ENCODE measurements around the gene ABCG2.

ABCG2 gene

GRCh38 chr4:88093874-88094273 lies 64.6 kb downstream of the ABCG2 start:
- Histone ChIP-seq H3K9me3 (ENCODE audit: insufficient read depth, low read depth, low read length) (no peaks in the 10 kb centered on the region), H3K27me3 (ENCODE audit: insufficient read depth, low read length) (no peaks in the 10 kb centered on the region), H3K9ac (ENCODE audit: low read depth, low read length) (no peak overlapping the region), H3K36me3 (ENCODE audit: insufficient read depth, low read depth, low read length) (no peaks in the 10 kb centered on the region), H3K4me1 (ENCODE audit: insufficient read depth, low read length) (peaks cover 4% of the 10 kb centered on the region; the same call in 1 of the 2 replicates), H3K4me3 (ENCODE audit: low read length) (no peak overlapping the region), H3K27ac (ENCODE audit: low read length) (no peak overlapping the region)

DNA sequence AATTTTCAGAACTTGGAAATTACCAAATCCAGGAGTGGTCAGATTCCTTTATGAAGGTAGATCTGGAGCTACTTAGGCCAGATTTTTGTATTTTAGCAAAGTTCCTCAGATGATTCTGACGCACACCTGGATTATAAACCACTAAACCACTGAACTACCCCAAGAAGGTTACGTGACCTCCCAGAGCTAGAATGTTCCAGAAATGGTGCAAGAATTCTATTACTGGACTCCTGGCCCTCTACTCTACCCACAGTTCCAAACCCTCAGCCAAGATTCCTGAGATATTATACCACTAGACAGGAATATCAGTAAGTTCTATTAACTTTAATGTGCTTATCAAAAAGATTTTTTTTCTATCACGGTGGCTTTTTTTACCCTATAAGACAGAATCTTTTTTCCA lies 67.1 kb downstream of the ABCG2 start:
- no peak overlapping the region for H3K27ac ChIP-seq (ENCODE audit: low read length)
- H3K36me3 ChIP-seq (ENCODE audit: insufficient read depth, low read depth, low read length): no peaks in the 10 kb centered on the region
- peaks cover 4% of the 10 kb centered on the region; the same call in 1 of the 2 replicates for H3K4me1 ChIP-seq (ENCODE audit: insufficient read depth, low read length)
- no peaks in the 10 kb centered on the region for H3K27me3 ChIP-seq (ENCODE audit: insufficient read depth, low read length)
- no peak overlapping the region for H3K9ac ChIP-seq (ENCODE audit: low read depth, low read length)
- H3K9me3 ChIP-seq (ENCODE audit: insufficient read depth, low read depth, low read length): no peaks in the 10 kb centered on the region
- no peak overlapping the region for H3K4me3 ChIP-seq (ENCODE audit: low read length)

DNA sequence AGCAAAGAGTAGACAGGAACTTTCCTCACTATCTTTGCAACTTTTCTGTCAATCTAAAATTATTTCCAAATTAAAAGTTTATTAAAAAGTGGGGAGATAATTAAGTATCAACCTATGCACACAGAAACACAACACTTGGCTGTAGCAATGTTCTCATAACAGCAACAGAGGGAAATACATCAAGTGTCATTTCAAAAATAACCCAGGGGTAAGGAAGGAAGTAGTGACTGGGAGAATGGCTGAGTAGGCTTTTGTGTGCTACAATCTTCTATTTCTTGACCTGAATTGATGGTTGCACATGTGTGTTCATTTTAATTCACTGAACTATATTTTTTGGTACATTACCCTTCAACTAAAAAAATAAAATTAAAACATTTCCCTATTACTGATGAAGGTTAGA lies 67.5 kb downstream of the ABCG2 start:
- no peaks in the 10 kb centered on the region for H3K36me3 ChIP-seq (ENCODE audit: insufficient read depth, low read depth, low read length)
- H3K4me3 ChIP-seq (ENCODE audit: low read length): no peak overlapping the region
- no peak overlapping the region for H3K9ac ChIP-seq (ENCODE audit: low read depth, low read length)
- no peaks in the 10 kb centered on the region for H3K27me3 ChIP-seq (ENCODE audit: insufficient read depth, low read length)
- no peaks in the 10 kb centered on the region for H3K9me3 ChIP-seq (ENCODE audit: insufficient read depth, low read depth, low read length)
- H3K4me1 ChIP-seq (ENCODE audit: insufficient read depth, low read length): peaks cover under 1% of the 10 kb centered on the region; the same call in 1 of the 2 replicates
- no peak overlapping the region for H3K27ac ChIP-seq (ENCODE audit: low read length)

GRCh38 chr4:88087004-88087403 lies 71.4 kb downstream of the ABCG2 start:
- no peaks in the 10 kb centered on the region for H3K27me3 ChIP-seq (ENCODE audit: insufficient read depth, low read length)
- no peak overlapping the region for H3K27ac ChIP-seq (ENCODE audit: low read length)
- no peak overlapping the region for H3K9ac ChIP-seq (ENCODE audit: low read depth, low read length)
- H3K4me3 ChIP-seq (ENCODE audit: low read length): no peak overlapping the region
- H3K4me1 ChIP-seq (ENCODE audit: insufficient read depth, low read length): no peaks in the 10 kb centered on the region
- H3K9me3 ChIP-seq (ENCODE audit: insufficient read depth, low read depth, low read length): no peaks in the 10 kb centered on the region
- no peaks in the 10 kb centered on the region for H3K36me3 ChIP-seq (ENCODE audit: insufficient read depth, low read depth, low read length)

DNA sequence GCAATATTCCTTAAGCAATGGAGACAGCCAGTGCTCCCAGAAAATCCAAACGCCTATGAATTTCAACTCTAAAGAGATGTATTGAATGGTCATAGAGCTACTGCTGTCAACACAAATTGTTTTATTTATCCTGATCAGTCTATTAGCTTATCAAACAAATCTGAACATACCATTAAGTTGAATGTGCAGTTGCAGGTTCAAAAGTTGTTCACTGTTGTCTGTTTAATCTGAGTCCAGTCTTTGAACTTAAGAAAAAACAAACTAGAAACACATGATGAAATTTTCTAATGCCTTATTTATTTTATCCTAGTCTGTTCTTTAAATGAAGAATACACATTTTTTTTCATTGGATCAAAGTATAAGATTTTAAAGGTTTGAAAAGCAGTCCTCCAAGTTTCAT lies 77.8 kb downstream of the ABCG2 start:
- H3K36me3 ChIP-seq (ENCODE audit: insufficient read depth, low read depth, low read length): peaks cover 29% of the 10 kb centered on the region
- peaks cover 2% of the 10 kb centered on the region; the same call in 1 of the 2 replicates for H3K4me1 ChIP-seq (ENCODE audit: insufficient read depth, low read length)
- no peaks in the 10 kb centered on the region for H3K27me3 ChIP-seq (ENCODE audit: insufficient read depth, low read length)
- no peak overlapping the region for H3K9ac ChIP-seq (ENCODE audit: low read depth, low read length)
- no peak overlapping the region for H3K27ac ChIP-seq (ENCODE audit: low read length)
- no peak overlapping the region for H3K4me3 ChIP-seq (ENCODE audit: low read length)
- no peaks in the 10 kb centered on the region for H3K9me3 ChIP-seq (ENCODE audit: insufficient read depth, low read depth, low read length)

- H3K36me3 ChIP-seq (ENCODE audit: insufficient read depth, low read depth, low read length): peaks cover 49% of the 10 kb centered on the region
- no peaks in the 10 kb centered on the region for H3K9me3 ChIP-seq (ENCODE audit: insufficient read depth, low read depth, low read length)
- H3K27me3 ChIP-seq (ENCODE audit: insufficient read depth, low read length): no peaks in the 10 kb centered on the region
- peaks cover 2% of the 10 kb centered on the region; the same call in 1 of the 2 replicates for H3K4me1 ChIP-seq (ENCODE audit: insufficient read depth, low read length)
- no peak overlapping the region for H3K4me3 ChIP-seq (ENCODE audit: low read length)
- no peak overlapping the region for H3K9ac ChIP-seq (ENCODE audit: low read depth, low read length)
- H3K27ac ChIP-seq (ENCODE audit: low read length): no peak overlapping the region
Measured at GRCh38 chr4:88078579-88078978, 79.9 kb downstream of the ABCG2 start.

DNA sequence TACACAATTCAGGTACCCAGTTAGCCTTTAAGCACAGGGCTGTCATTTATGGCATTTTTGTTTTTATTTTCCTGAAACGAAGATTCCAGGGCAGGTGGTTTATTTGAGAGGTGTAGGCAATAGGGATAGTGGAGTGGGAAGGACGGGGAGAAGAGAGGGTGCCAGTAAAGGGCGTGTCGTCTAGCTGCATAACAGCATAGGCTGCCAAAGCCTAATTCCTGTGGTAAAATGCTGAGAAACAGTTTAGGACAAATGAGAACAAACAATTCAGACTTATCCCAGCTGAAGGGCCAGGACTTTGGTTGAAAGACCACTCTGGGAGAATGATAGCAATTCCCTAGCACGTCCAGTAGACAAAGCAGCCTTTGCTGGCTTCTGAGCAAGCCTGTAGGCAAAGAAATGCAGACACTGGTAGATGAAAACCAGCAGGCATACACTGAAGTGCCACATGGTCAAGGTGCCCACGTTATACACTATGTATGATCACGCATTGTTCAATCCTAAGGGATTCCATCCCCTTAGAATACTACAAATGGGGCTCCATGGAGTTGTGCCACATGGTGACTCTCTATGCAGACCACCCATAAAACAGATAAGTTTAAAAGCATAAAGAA lies 80.4 kb downstream of the ABCG2 start:
- Histone ChIP-seq H3K36me3 (ENCODE audit: insufficient read depth, low read depth, low read length) (peaks cover 53% of the 10 kb centered on the region), H3K9ac (ENCODE audit: low read depth, low read length) (no peak overlapping the region), H3K27me3 (ENCODE audit: insufficient read depth, low read length) (no peaks in the 10 kb centered on the region), H3K9me3 (ENCODE audit: insufficient read depth, low read depth, low read length) (no peaks in the 10 kb centered on the region), H3K4me1 (ENCODE audit: insufficient read depth, low read length) (peaks cover 2% of the 10 kb centered on the region; the same call in 1 of the 2 replicates), H3K27ac (ENCODE audit: low read length) (no peak overlapping the region), H3K4me3 (ENCODE audit: low read length) (no peak overlapping the region)

DNA sequence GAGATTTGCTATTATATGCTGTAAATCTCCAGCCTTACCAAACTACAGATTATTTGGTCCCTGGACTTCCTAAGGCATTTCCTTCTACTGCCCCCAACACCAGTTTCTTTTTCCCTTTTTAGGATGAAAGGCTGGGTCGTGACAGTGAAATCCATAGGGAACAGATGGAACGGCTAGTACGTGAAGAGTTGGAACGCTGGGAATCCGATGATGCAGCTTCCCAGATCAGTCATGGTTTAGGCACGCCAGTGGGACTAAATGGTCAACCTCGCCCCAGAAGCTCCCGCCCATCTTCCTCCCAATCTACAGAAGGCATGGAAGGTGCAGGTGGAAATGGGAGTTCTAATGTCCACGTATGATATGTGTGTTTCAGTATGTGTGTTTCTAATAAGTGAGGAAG lies 83.1 kb downstream of the ABCG2 start:
- Histone ChIP-seq H3K36me3 (ENCODE audit: insufficient read depth, low read depth, low read length) (peaks cover 78% of the 10 kb centered on the region), H3K27ac (ENCODE audit: low read length) (no peak overlapping the region)

DNA sequence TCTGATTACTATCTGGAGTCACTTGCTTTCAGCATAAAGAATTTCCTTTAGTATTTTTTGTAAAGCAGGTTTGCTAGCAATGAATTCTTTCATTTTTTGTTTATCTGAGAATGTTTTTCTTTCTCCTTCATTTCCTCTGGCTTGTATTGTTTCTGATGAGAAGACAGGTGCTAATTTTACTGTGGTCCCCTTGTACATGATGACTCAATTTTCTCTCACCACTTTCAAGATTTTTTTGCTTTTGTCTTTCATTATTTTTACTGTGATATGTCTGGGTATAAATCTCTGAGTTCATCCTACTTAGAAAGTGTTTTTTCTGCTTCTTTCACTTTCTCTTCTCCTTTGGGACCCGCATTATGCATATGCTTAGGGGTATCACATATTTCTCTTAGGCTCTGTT lies 88.4 kb downstream of the ABCG2 start:
- no peaks in the 10 kb centered on the region for H3K4me1 ChIP-seq (ENCODE audit: insufficient read depth, low read length)
- no peak overlapping the region for H3K4me3 ChIP-seq (ENCODE audit: low read length)
- H3K27me3 ChIP-seq (ENCODE audit: insufficient read depth, low read length): no peaks in the 10 kb centered on the region
- peaks cover 91% of the 10 kb centered on the region for H3K36me3 ChIP-seq (ENCODE audit: insufficient read depth, low read depth, low read length)
- H3K9me3 ChIP-seq (ENCODE audit: insufficient read depth, low read depth, low read length): peaks cover 3% of the 10 kb centered on the region; the same call in 1 of the 2 replicates
- no peak overlapping the region for H3K9ac ChIP-seq (ENCODE audit: low read depth, low read length)
- H3K27ac ChIP-seq (ENCODE audit: low read length): no peak overlapping the region

More for the DNA sequence above, 83.1 kb downstream of the ABCG2 start:
- no peak overlapping the region for H3K4me3 ChIP-seq (ENCODE audit: low read length)
- H3K9ac ChIP-seq (ENCODE audit: low read depth, low read length): no peak overlapping the region
- H3K27me3 ChIP-seq (ENCODE audit: insufficient read depth, low read length): no peaks in the 10 kb centered on the region
- H3K4me1 ChIP-seq (ENCODE audit: insufficient read depth, low read length): peaks cover 2% of the 10 kb centered on the region; the same call in 1 of the 2 replicates
- H3K9me3 ChIP-seq (ENCODE audit: insufficient read depth, low read depth, low read length): no peaks in the 10 kb centered on the region

DNA sequence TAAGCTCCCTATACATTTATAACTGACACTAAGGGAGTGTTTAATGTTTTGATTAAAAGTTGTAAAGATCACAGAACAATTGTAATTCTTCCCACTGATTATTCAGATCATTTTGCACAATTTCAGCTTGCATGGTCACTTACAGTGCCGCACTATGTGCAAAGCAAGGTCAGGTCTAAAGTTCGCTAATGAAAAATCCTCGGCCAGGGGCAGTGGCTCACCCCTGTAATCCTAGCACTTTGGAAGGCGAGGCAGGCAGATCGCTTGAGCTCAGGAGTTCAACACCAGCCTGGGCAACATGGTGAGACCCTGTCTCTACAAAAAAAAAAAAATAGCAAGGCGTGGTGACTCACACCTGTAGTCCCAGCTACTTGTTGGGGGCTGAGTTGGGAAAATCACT lies 94.0 kb downstream of the ABCG2 start:
- H3K4me3 ChIP-seq (ENCODE audit: low read length): no peak overlapping the region
- H3K4me1 ChIP-seq (ENCODE audit: insufficient read depth, low read length): no peaks in the 10 kb centered on the region
- H3K27ac ChIP-seq (ENCODE audit: low read length): no peak overlapping the region
- H3K27me3 ChIP-seq (ENCODE audit: insufficient read depth, low read length): no peaks in the 10 kb centered on the region
- peaks cover 3% of the 10 kb centered on the region; the same call in 1 of the 2 replicates for H3K9me3 ChIP-seq (ENCODE audit: insufficient read depth, low read depth, low read length)
- H3K36me3 ChIP-seq (ENCODE audit: insufficient read depth, low read depth, low read length): peaks cover 81% of the 10 kb centered on the region
- no peak overlapping the region for H3K9ac ChIP-seq (ENCODE audit: low read depth, low read length)

GRCh38 chr4:88063634-88064296 lies 94.7 kb downstream of the ABCG2 start:
- Histone ChIP-seq H3K27ac (ENCODE audit: low read length) (no peak overlapping the region), H3K4me1 (ENCODE audit: insufficient read depth, low read length) (no peaks in the 10 kb centered on the region), H3K27me3 (ENCODE audit: insufficient read depth, low read length) (no peaks in the 10 kb centered on the region), H3K36me3 (ENCODE audit: insufficient read depth, low read depth, low read length) (peaks cover 83% of the 10 kb centered on the region), H3K4me3 (ENCODE audit: low read length) (no peak overlapping the region), H3K9ac (ENCODE audit: low read depth, low read length) (no peak overlapping the region), H3K9me3 (ENCODE audit: insufficient read depth, low read depth, low read length) (peaks cover 3% of the 10 kb centered on the region; the same call in 1 of the 2 replicates)

DNA sequence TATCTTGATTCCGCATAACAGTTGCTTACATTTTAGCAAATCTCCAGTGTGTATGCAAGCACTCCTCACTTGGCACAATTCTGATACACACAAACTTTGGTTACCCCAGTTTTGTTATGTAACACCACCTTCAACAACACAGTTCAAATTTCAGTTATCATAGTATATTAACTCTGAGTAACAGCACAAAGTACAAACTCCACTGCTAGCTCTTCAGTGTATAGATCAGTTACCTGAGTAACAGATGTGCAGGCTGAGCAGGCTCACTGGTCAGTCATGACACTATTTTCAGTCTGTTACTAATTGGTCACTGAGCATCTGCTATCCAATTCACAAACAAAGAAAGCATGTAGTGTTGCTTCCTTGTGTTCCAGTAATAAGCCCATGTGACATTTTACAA lies 95.6 kb downstream of the ABCG2 start:
- Histone ChIP-seq H3K36me3 (ENCODE audit: insufficient read depth, low read depth, low read length) (peaks cover 82% of the 10 kb centered on the region), H3K27me3 (ENCODE audit: insufficient read depth, low read length) (no peaks in the 10 kb centered on the region), H3K4me3 (ENCODE audit: low read length) (no peak overlapping the region), H3K4me1 (ENCODE audit: insufficient read depth, low read length) (no peaks in the 10 kb centered on the region), H3K9me3 (ENCODE audit: insufficient read depth, low read depth, low read length) (peaks cover 3% of the 10 kb centered on the region; the same call in 1 of the 2 replicates), H3K9ac (ENCODE audit: low read depth, low read length) (no peak overlapping the region), H3K27ac (ENCODE audit: low read length) (no peak overlapping the region)

Data from iPS-20b (cell line).